ENCODE data around the gene TENT5C. TPM values are rescaled to one million over a fixed set of nuclear protein-coding genes. Genes with fewer than 3 reads are reported as not detected.

Gene TENT5C
- total and polyA plus RNA-seq, 9 of the 15 experiments (the other 6 are each of a cell fraction or from before 2014, with no cell fraction given) = 1.8 to 7.7 (median 4.0) TPM

GRCh38 chr1:117612517-117613248 is 6.8 kb downstream of the TENT5C start (continued):
- TF ChIP-seq CLOCK (CRISPR knock-in tag; IDR thresholded peaks at IDR 0.05; ENCODE audit: borderline replicate concordance) = no peak
- peak; percentile 63; the same call in 1 of the 2 replicates for TF ChIP-seq HNRNPL (IDR thresholded peaks at IDR 0.05; ENCODE audit: low read depth, low read length)
- no peak for TF ChIP-seq ZNF77 (CRISPR knock-in tag; IDR thresholded peaks at IDR 0.05)
- TF ChIP-seq NR2C1 (IDR thresholded peaks at IDR 0.05) = no peak
- peak; percentile 73 for TF ChIP-seq NR2C1 (tag; IDR thresholded peaks at IDR 0.05)
- 0 out of 2 replicates have a peak, but pooled peaks have one; percentile 16 for TF ChIP-seq MEF2A (IDR thresholded peaks at IDR 0.05; ENCODE audit: control insufficient read depth, low read depth, low read length)
- no peak for TF ChIP-seq CHD7 (IDR thresholded peaks at IDR 0.05; ENCODE audit: low read depth, low read length)
- peak; percentile 96 for TF ChIP-seq HES1 (IDR thresholded peaks at IDR 0.05; ENCODE audit: low read depth)

Measured in K562 (cell line).